ENCODE results near the gene STAG1. TPM values are rescaled to one million over a fixed set of nuclear protein-coding genes. Genes with fewer than 3 reads are reported as not detected.

The STAG1 gene
- polyA plus RNA-seq, 1 experiment: 13.8 TPM

DNA sequence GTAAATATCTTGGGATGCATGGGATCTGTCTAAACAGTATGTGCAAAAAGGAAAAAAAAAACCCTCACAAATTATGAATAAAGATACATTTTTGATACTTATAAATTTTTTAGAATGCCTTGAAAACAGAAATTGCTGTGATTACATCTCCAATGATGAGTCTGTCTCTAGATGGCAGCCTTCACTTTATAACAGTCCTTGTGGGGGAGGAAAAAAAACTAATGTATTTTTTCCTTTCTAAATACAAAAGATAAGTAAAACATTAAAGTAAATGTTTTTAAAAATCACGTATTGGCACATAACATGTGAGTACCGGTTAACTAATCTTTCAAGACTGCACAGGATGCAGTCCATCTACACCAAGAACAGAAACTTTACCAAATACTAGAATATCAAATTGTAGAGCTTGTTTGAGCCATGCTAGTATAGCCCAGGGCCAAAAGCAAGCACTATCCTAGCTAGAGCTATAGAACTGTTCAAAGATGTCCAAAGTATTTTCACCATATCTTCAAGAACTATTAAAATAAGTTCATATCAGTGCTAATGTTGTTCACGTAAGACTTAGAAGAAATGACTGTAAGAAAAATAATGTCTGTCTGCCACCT, 206.4 kb downstream of the STAG1 start:
- POLR2A ChIA-PET: no interaction called here
- CTCF ChIA-PET: interaction anchor here (0.6 to 1.7 kb wide), 5 partner anchors 71 to 468 kb away, joined by 3 to 7 read pairs (median 4); partner anchors contain the start of gene STAG1
- Histone ChIP-seq H3K4me3 (ENCODE audit: low read depth, low read length) (no peak overlapping the region), H3K36me3 (ENCODE audit: control insufficient read depth, insufficient read depth, low read length) (no peaks in the 10 kb centered on the region), H3K27me3 (ENCODE audit: control insufficient read depth, insufficient read depth, low read length) (no peaks in the 10 kb centered on the region)
- TF ChIP-seq, protein P1, sequence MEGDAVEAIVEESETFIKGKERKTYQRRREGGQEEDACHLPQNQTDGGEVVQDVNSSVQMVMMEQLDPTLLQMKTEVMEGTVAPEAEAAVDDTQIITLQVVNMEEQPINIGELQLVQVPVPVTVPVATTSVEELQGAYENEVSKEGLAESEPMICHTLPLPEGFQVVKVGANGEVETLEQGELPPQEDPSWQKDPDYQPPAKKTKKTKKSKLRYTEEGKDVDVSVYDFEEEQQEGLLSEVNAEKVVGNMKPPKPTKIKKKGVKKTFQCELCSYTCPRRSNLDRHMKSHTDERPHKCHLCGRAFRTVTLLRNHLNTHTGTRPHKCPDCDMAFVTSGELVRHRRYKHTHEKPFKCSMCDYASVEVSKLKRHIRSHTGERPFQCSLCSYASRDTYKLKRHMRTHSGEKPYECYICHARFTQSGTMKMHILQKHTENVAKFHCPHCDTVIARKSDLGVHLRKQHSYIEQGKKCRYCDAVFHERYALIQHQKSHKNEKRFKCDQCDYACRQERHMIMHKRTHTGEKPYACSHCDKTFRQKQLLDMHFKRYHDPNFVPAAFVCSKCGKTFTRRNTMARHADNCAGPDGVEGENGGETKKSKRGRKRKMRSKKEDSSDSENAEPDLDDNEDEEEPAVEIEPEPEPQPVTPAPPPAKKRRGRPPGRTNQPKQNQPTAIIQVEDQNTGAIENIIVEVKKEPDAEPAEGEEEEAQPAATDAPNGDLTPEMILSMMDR (IDR thresholded peaks at IDR 0.05; ENCODE audit: insufficient read depth, low read depth, low read length): no peak
- DNase-seq (ENCODE audit: low read depth): no peak

DNA sequence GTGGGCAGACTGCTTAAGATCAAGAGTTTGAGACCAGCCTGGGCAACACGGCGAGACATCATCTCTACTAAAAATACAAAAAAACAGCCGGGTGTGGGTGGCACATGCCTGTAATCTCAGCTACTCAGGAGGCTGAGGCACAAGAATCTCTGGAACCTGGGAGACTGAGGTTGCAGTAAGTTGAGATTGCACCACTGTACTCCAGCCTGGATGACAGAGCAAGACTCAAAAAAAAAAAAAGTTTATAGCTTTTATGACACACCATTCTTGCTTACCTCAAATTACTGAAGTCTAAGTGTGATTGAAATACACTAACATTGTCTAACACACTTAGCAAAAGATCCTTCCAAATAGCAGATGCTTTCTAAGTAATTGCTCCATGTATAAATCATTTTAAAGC, 207.6 kb downstream of the STAG1 start:
- Histone ChIP-seq H3K27me3 (ENCODE audit: control insufficient read depth, insufficient read depth, low read length) (no peaks in the 10 kb centered on the region), H3K36me3 (ENCODE audit: control insufficient read depth, insufficient read depth, low read length) (no peaks in the 10 kb centered on the region), H3K4me3 (ENCODE audit: low read depth, low read length) (no peak overlapping the region)
- CTCF ChIA-PET: interaction anchor here (0.5 to 1.7 kb wide), 3 partner anchors 103 to 470 kb away, joined by 3 to 5 read pairs (median 5); partner anchors contain the start of gene STAG1
- TF ChIP-seq, protein P1 (IDR thresholded peaks at IDR 0.05; ENCODE audit: insufficient read depth, low read depth, low read length): no peak
- POLR2A ChIA-PET: no interaction called here
- no peak for DNase-seq (ENCODE audit: low read depth)

DNA sequence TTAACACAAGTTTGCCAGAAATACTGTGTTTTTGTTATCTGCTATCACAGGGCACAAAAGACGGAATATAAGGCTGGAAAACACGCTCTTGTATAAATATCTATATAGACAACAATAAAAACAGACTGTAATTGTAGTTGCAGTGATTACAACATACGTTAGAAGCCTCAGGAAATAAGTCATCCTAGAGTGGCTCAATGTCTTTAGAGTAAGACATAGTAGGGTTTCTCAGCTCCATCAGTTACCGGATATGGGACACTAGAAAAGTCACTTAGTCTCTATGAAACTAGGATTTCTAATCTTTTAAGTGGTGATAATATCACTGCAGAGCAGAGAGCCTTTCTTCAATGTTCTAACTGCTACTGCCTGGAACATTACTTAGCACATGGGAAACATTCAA, 208.8 kb downstream of the STAG1 start:
- H3K27me3 ChIP-seq (ENCODE audit: control insufficient read depth, insufficient read depth, low read length): no peaks in the 10 kb centered on the region
- H3K4me3 ChIP-seq (ENCODE audit: low read depth, low read length): no peak overlapping the region
- POLR2A ChIA-PET: no interaction called here
- no peak for DNase-seq (ENCODE audit: low read depth)
- CTCF ChIA-PET: interaction anchor here (1.0 kb wide), 1 partner anchor 490 kb away, joined by 3 read pairs; no protein-coding TSS in a partner anchor
- H3K36me3 ChIP-seq (ENCODE audit: control insufficient read depth, insufficient read depth, low read length): no peaks in the 10 kb centered on the region
- TF ChIP-seq, protein P1 (IDR thresholded peaks at IDR 0.05; ENCODE audit: insufficient read depth, low read depth, low read length): no peak

DNA sequence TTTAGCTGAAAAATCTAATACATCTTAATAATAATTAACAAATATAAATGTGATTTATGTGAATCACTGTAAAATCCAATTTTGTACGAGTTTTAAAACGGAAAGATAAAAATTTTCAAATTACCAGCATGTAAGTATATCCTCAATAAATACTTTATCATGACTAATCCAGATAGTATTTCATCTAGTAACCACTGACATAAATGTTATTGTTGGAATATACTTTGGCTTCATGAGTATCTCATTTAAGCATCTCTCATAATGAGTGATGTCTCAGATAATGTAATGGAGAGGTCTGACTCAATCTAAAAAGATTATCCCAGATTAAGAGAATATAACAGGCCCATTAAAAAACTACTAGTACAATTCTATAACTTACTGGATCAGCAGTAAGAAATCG, 216.3 kb downstream of the STAG1 start:
- Histone ChIP-seq H3K36me3 (ENCODE audit: control insufficient read depth, insufficient read depth, low read length) (no peaks in the 10 kb centered on the region), H3K27me3 (ENCODE audit: control insufficient read depth, insufficient read depth, low read length) (no peaks in the 10 kb centered on the region), H3K4me3 (ENCODE audit: low read depth, low read length) (no peak overlapping the region)
- TF ChIP-seq, protein P1 (IDR thresholded peaks at IDR 0.05; ENCODE audit: insufficient read depth, low read depth, low read length): no peak
- CTCF ChIA-PET: interaction anchor here (0.9 kb wide), 1 partner anchor 217 kb away, joined by 3 read pairs; no protein-coding TSS in a partner anchor
- POLR2A ChIA-PET: no interaction called here
- DNase-seq (ENCODE audit: low read depth): no peak

DNA sequence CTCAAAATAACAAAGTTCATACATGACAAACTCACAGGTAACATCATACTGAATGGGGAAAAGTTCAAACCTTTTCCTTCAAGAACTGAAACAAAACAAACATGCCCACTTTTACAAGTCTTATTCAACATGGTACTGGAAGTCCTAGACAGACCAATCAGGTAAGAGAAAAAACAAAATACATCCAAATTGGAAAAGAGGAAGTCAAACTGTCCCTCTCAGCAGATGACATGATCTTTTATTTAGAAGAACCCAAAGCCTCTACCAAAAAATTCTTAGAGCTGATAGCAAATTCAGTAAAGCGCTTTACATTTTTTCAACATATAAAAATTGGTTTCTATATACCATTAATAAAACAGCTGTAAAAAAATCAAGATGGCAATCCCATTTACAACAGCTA, 219.4 kb downstream of the STAG1 start:
- ChIA-PET POLR2A (no interaction called here), CTCF (interaction anchor here (0.5 to 0.9 kb wide), 2 partner anchors 14 to 117 kb away, joined by 3 to 6 read pairs; no protein-coding TSS in a partner anchor)
- Histone ChIP-seq H3K4me3 (ENCODE audit: low read depth, low read length) (no peak overlapping the region), H3K36me3 (ENCODE audit: control insufficient read depth, insufficient read depth, low read length) (no peaks in the 10 kb centered on the region), H3K27me3 (ENCODE audit: control insufficient read depth, insufficient read depth, low read length) (no peaks in the 10 kb centered on the region)
- DNase-seq (ENCODE audit: low read depth): no peak
- TF ChIP-seq, protein P1 (IDR thresholded peaks at IDR 0.05; ENCODE audit: insufficient read depth, low read depth, low read length): no peak

Data from BJ (cell line).